ENCODE measurements around the gene TNRC6C.

Gene TNRC6C

DNA sequence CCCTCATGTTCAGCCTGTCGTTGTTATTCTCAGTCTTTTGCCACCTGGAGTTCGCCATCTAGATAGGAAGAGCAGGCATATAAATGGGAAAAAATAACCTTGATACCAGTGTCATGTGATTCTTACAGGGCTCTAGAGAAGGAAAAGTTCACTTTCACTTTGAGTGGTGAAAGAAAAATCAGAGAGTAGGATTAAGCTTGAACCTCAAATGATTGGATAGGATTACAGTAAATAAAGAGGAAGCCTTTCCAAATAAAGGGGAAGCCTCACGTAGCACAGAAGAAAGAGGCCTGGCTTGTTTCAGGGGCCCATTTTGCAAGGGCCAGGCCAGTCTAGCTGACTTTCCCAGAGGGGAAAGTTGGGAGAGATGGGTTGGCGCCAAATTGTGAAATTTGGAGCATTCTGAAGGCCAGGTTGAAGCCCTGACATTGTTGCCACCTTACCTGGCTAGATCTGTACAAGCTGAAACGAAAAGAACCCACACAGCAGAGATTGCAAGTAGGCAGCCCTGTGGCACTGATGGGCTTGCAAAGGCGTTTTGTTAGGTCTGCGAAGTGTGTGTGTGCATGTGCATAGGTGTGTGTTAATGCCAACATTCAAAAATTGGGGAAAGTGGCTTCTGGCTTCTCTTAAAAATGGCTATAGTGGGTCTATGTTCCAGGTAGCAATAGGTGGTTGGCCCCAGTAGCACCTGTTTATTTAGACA, 131.2 kb downstream of the TNRC6C start:
- no peak for DNase-seq

DNA sequence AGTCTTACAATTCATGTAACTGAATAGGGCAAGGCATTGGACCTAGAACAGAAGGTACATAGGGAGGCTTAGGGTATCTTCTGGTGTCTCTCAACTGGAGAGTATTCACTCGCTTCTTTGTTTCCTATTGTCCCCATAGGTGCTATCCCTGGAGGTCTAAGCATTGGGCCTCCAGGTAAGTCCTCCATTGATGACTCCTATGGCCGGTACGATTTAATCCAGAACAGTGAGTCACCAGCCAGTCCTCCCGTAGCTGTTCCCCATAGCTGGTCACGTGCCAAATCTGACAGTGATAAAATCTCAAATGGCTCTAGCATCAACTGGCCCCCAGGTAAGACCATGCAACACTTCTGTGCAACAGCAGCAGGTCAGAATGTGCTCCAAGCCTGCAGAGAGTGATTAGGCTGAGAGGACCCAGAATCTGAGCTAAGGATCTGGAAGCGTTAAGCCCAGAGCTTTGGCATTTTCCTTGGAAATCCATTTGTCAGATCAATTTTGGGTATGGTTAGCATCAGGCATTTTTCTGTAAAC, 134.4 kb downstream of the TNRC6C start:
- no peak for DNase-seq

DNA sequence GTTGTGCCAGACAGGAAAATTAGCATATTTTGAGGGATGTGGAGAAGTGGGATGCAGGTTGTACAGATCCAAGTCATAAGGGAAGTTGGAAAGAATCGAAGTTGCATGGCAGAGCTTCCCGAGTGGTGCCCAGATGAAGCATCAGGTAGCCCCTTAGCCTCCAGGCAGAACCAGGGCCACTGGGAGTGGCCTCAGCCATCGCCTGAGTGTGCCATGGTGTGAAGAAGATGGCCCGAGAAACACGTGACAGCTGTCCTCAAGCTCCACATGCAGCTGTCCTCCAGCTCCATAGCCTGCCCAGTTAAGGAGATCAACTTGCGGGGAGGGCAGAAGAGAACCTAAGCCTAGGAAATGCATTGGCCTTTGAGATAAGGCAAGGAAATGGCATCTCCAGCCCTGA, 136.5 kb downstream of the TNRC6C start:
- no peak for DNase-seq

DNA sequence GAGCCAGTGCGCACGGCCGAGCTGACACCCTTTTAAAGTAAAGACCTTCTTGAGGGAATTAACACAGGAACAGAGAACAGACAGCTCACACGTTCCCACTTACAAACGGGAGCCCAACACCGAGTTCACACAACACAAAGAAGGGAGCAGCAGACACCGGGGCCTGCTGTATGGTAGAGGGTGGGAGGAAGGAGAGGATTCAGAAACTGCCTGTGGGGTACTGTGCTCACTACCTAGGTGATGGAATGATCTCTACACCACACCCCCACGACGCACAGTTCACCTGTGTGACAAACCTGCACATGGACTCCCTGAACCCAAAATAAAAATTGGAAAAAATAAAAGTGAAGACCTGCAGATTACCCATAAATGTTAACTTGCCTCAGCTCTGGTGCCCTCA, 137.6 kb downstream of the TNRC6C start:
- no peak for DNase-seq

DNA sequence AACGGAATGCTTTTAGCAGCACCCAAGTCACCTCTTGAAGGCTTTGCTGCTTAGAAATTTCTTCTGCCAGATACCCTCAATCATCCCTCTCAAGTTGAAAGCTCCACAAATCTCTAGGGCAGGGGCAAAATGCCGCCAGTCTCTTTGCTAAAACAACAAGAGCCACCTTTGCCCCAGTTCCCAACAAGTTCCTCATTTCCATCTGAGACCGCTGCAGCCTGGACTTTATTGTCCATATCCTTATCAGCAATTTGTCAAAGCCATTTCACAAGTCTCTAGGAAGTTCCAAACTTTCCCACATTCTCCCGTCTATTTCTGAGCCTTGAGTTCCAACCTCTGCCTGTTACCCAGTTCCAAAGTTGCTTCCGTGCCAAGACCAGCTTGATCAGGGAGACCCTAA, 142.6 kb downstream of the TNRC6C start:
- DNase-seq: no peak

DNA sequence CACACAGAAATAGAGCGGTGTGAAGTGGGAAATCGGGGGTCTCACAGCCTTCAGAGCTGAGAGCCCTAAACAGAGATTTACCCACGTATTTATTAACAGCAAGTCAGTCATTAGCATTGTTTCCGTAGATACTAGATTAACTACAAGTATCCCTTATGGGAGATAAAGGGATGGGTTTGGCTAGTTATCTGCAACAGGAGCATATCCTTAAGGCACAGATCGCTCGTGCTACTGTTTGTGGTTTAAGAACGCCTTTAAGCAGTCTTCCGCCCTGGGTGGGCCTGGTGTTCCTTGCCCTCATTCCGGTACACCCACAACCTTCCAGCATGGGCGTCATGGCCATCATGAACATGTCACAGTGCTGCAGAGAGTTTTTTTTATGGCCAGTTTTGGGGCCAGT, 143.0 kb downstream of the TNRC6C start:
- DNase-seq: no peak

DNA sequence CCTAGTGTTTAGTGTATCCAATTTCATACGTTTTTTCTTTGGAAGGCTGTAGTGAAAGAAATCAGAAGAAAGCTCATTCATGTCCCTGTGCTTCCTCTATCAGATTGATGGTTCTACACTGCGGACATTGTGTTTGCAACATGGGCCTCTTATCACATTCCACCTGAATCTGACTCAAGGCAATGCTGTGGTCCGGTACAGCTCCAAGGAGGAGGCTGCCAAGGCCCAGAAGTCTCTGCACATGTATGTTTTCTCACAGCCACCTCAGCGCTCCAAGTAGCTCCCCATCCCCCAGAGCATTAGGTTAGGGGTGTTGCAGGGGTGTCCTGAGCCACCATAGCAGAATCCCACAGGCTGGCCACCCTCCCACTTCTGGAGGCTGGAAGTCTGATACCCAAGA, 144.8 kb downstream of the TNRC6C start:
- DNase-seq: no peak

DNA sequence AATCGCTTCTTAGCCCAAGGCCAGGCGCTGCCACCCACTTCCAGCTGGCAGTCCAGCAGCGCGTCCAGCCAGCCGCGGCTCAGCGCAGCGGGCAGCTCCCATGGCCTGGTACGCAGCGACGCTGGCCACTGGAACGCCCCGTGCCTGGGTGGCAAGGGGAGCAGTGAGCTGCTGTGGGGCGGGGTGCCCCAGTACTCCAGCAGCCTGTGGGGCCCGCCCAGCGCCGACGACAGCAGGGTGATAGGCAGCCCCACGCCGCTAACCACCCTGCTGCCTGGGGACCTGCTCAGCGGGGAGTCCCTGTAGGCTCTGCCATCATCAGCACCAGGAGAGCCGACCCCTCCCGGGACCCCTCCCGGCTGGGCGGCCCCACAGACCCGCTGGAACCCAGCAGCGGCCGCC, 146.0 kb downstream of the TNRC6C start:
- DNase-seq: no peak

DNA sequence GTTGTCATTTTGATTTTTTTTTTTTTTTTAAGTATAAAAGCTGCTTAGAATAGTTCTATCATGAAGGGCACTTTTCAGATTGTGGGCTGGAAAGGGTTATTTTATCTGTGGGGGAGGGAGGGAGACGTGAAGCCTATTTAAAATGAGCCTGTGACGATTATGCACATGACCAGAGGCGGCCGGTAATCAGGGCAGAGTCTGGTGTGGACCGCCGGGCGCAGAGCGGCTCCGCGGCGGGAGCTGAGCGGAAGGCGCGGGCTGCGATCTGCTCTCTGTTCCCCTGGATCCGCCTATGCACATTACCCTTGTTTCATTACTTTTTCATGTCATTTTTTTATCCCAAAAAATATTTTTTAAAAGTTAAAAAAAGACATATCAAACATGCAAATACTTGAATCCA, 146.6 kb downstream of the TNRC6C start:
- DNase-seq: no peak

DNA sequence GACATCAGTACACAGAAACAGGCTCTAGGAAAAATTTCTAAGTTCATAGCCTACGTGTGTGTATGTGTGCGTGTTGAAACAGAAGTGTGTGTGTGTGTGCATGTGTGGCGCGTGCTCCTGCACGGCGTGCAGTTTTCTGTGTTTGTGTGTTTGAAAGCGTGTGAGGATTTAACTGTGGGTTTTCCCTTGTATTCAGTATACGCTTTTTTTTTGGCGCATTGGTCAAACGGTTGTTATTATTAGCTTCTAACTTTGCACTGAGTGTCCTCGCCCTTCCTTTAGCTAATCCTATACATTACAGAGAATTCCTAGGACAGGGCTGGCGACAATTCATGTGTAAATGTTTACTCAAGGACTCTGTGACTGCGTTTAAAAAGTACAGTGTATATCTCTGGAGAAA, 147.0 kb downstream of the TNRC6C start:
- DNase-seq: no peak

DNA sequence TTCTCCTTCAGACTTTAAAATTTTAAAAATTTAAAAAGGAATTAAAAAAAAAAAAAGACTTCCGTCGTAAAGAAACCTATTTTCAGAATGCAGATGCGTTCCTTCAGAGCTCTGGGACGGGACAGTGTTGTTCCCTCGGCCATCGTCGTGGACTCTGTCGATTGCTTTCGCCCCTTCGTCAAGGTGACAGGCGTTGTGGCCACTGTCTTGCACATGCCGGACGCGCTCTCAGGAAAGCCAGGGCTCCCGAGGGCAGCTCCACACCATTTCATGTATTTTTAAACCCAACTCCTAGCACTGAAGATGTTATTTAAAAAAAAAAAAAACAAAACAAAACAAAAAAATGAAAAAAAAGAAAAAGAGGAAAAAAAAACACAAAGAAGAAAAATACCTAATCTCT, 147.7 kb downstream of the TNRC6C start:
- DNase-seq: no peak

DNA sequence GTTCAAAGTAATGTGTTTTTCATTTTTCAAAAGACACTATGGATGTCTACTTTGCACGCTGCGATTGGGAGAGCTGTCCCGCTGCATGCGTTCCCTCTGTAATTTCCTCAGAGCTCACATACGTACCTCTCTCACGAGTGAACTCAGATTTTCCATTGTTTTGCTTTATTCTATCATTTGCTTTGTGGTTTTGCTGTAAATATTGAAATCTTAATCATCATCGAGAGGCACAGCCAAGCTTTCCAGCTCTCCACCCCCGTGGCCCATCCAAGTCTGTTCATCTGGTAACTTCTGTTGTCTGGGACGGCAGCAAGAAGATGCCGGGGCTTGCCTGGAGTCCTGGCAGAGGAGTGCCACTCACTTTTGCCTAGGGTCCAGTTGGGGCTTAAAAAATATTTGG, 149.0 kb downstream of the TNRC6C start:
- no peak for DNase-seq

DNA sequence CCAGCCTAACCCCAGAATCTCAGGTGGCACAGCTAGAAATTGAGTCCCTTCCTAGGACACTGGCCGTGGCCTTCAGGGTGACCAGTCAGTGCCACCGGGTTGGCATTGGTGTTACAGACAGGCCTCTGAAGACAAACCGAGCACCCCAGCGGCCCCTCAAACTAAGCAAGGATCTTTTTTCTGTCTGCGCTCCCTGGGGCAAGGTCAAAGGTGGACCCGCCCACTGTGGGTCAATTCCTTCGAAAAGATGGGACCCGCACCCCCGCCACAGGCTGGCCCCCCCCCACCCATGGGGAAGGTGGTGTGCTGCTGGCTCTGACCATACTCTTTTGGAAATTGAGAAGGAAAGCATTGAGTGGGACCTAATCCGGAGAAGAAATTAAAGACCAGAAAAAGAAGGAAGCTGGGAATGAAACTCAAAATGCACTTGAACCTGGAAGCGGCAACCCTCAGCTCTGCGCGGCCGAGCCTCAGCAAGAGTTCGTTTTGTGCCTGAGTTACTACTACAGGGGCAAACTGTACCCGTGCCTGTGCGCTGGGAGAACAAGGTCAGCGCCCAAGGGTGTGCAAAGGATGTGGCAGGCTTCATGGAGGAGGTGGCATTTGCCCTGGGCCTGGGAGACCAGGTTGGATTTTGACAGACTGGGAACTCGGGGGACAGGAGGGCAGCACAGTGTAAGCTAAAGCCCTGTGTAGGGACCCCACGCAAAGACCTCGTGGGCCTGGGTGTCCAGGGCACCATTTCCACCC, 149.6 kb downstream of the TNRC6C start:
- DNase-seq: no peak

DNA sequence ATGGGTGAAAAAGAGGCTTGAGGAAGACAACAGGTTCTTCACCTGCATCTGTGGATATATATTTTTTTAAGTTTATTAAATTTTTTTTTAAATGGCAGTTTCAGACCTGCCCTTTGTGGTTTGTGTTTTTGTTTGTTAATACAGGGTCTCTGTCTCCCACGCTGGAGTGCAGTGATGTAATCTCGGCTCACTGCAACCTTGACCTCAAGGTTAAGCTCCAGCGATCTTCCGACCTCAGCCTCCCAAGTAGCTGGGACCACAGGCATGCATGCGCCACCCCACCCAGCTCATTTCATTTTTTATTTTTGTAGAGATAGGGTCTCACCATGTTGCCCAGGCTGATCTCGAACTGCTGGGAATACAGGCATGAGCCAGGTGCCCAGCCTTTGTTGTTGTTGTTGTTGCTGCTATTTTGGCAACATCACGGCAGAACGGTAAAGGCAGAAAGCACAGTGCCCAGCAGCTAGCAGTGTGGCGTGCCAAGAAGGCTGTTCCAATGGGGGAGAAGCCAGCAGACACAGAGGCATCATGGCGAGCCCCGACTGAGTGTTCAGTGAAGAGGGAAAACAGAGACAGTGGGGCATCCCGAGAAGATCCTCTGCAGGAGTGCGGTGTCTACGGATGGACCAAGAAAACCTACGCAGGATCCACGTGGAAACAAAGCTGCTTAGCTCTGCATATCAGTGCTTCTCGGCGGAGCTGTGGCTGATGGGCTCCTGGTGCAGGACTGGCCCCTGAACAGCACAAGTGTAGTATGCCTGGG, 150.4 kb downstream of the TNRC6C start:
- no peak for DNase-seq

DNA sequence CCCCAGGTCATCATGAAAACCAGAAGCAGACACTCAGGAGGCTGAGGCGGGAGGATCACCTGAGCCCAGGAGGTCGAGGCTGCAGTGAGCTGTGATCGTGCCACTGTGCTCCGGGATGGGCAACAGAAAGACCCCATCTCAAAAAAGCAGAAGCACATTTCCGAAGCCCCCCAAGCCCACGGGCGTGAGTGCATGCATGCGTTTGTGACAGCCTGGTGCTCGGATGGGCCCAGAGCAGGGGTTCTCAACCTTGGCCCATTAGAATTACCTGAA, 150.9 kb downstream of the TNRC6C start:
- DNase-seq: no peak

DNA sequence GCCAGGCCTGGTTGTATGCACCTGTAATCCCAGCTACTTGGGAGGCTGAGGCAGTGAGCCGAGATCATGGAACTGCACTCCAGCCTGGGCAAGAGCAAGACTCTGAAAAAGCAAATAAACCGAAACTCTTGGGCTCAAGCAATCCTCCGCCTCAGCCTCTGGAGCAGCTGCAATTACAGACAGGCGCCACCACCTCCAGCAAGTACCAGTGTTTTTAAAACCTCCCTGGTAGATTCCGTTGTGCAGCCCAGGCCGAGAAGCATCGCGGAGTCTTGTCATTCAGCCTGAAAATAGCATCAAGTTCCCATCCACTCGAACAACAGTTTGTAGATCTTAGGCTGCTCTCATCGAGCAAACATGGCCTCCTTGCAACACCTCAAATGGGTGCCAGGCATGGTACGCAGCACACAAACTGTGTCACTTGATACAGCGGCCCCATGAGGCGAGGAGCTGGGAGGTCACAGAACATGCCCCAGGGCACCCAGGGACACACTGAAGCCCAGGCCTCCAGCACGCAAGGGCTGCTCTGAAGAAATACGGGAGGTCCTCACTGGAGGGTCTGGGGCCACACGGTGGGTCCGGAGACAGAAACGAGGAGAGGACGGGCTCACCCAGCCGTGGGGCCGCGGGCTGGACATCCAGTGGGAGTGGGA, 152.0 kb downstream of the TNRC6C start:
- no peak for DNase-seq

DNA sequence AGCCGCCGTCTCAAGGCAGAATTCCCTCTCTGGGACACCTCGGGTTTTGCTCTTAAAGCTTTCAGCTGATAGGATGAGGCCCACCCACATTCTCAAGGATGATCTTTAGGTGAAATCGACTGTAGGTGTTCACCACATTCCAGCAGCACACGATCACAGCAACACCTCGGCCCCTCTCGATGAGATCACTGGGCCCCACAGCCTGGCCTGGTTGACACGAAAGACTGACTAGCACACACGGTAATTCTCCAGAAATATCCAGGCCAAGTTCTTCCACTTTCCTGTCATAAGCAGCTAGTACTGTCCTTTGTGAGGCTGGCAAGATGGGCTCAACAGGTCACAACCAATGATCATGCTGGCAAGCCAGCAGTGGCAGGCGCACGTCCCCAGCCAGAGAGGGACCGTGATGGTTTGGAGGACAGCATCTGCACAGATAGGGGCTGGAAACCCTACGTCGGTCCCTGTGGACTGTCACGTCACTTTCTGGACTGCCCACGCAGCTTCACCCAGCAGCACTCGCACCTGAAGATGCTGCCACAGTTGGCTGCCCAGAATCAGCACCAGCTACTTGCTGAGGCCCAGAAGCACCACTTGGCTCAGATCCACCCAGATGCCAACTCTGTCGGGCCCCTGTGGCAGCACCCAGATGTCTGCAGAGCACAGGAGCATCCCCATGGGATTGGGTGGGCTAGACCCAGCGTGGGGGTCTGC, 152.7 kb downstream of the TNRC6C start:
- no peak for DNase-seq

DNA sequence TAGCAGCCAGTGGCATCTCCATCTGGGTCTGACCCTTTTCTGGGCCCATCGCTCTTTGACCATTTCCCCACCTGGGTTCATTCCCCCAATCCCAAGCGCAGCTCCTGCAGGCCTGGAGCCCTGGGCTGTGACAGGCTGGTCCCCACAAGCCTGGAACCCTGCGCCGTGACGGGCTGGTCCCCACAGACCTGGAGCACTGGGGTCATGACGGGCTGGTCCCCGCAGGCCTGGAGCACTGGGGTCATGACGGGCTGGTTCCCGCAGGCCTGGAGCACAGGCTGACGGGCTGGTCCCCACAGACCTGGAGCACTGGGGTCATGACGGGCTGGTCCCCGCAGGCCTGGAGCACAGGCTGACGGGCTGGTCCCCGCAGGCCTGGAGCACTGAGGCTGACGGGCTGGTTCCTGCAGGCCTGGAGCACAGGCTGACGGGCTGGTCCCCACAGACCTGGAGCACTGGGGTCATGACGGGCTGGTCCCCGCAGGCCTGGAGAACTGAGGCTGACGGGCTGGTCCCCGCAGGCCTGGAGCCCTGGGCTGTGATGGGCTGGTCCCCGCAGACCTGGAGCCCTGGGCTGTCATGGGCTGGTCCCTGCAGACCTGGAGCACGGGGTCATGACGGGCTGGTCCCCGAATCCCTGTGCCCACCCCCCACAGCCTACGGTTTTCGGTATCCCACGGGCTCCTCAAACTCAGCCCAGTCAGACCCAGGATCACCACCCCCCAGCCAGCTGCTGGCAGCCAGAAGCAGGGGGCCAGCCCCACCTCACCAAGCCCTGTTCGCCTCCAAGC, 153.4 kb downstream of the TNRC6C start:
- peak; percentile 40 for DNase-seq

DNA sequence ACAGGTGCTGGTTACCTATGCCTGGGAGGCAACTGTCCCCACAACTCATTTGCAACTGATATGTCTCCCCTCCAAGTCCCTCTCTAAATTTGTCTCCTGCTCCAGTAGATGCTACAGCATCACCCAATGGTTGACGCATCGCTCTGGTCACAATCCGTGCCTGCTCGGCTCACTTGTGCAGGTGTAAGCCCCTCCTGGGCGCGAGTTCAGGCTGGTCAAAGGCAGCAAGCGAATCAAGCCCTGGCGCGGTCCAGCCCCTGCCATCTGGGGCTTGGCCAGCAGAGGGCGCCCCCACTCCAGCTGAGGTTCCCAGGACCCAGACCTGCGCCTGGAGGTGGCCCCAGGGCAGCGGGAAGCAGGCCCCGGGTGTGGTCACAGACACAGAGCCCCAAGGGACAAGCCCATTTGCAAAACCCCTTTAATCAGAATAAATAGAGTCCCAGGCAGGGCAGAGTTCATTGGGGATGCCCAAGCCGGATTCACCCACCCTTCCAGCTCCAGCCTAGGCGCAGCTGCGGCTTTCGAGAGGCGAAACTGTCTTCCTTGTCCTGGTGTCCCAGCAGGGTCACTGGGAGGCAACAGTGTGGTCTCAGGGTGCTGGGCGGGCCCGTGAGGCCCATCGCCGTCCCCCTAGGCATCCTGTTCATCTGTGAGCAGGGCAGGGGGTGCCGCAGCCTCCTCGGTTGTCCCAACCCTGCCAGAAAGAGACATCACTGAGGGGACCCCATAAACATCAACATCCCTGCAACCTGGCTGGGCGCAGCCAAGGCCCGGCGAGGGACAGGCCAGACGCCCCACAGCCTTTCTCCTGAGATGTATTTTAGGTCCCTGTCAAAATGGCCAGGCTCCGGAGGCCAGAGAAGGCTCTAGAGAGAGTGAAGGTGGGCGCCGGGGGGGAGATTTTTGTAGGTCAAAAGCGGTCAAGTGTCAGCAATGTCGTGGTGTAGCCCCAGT, 154.3 kb downstream of the TNRC6C start:
- DNase-seq: peak; percentile 89

Data from right forelimb (tissue), 1 donor.